ENCODE results near the gene R3HDM4. TPM values are rescaled to one million over a fixed set of nuclear protein-coding genes. Genes with fewer than 3 reads are reported as not detected.
A peak's percentile ranks its signal among the peaks of the same experiment; 100 is the strongest.

Gene R3HDM4
- total RNA-seq, 1 donor from 2014 or later, result 57.9 TPM

DNA sequence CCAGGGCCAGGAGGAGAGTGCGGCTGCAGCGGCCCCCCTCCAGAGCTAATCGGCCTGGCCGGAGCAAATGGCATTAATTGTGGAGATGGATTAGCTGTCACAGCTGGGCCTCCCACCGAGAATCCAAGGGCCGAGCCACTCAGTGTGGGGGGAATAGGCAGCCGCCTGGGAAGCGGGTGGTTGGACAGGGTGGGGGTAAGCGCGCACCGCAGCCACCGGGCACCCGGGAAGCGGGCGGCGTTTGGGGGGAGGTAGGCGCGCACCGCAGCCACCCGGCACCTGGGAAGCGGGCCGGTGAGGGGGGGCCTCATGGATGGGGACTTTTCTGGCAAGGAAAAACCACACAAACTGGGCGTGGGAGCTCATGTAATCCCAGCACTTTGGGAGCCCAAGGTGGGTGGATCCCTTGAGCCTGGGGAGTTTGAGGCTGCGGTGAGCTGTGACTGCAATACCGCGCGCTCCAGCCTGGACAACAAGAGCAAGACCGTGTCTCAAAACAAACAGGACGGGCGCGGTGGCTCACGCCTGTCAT is 9.7 kb downstream of the R3HDM4 start:
- H3K4me3 Mint-ChIP-seq (ENCODE audit: unreplicated experiment), result no peak overlapping the region
- Histone ChIP-seq H2AFZ (ENCODE audit: low read depth, low read length) (no peak overlapping the region), H3K27ac (ENCODE audit: low read depth, low read length) (no peak overlapping the region), H3K9me3 (ENCODE audit: insufficient read depth, low read depth, low read length) (no peaks in the 10 kb centered on the region), H3K9ac (ENCODE audit: low read length) (no peak overlapping the region), H3K36me3 (ENCODE audit: insufficient read depth, low read length) (peaks cover 3% of the 10 kb centered on the region), H4K20me1 (ENCODE audit: insufficient read depth, low read length) (peaks cover 72% of the 10 kb centered on the region), H3K4me2 (ENCODE audit: low read length) (peak overlapping the region; percentile 41), H3K27me3 (ENCODE audit: insufficient read depth, low read length) (no peaks in the 10 kb centered on the region), H3K79me2 (ENCODE audit: insufficient read depth, low read length) (peaks cover 39% of the 10 kb centered on the region), H3K4me1 (ENCODE audit: insufficient read depth, low read length) (peaks cover 5% of the 10 kb centered on the region), H3K4me3 (ENCODE audit: insufficient read depth, low read depth, low read length) (no peak overlapping the region)
- no peaks in the 10 kb centered on the region for H3K36me3 Mint-ChIP-seq (ENCODE audit: low read depth, unreplicated experiment)
- TF ChIP-seq EZH2 (IDR thresholded peaks at IDR 0.05; ENCODE audit: insufficient read depth, low read length), result no peak
- TF ChIP-seq, protein P1, sequence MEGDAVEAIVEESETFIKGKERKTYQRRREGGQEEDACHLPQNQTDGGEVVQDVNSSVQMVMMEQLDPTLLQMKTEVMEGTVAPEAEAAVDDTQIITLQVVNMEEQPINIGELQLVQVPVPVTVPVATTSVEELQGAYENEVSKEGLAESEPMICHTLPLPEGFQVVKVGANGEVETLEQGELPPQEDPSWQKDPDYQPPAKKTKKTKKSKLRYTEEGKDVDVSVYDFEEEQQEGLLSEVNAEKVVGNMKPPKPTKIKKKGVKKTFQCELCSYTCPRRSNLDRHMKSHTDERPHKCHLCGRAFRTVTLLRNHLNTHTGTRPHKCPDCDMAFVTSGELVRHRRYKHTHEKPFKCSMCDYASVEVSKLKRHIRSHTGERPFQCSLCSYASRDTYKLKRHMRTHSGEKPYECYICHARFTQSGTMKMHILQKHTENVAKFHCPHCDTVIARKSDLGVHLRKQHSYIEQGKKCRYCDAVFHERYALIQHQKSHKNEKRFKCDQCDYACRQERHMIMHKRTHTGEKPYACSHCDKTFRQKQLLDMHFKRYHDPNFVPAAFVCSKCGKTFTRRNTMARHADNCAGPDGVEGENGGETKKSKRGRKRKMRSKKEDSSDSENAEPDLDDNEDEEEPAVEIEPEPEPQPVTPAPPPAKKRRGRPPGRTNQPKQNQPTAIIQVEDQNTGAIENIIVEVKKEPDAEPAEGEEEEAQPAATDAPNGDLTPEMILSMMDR (IDR thresholded peaks at IDR 0.05; ENCODE audit: insufficient read depth, low read depth, low read length), result no peak
- FAIRE-seq (no peak), DNase-seq (ENCODE audit: low read depth) (peak; percentile 66)
- H3K9me3 Mint-ChIP-seq (ENCODE audit: unreplicated experiment), result no peaks in the 10 kb centered on the region
- H3K27me3 Mint-ChIP-seq (ENCODE audit: low read depth, unreplicated experiment), result no peaks in the 10 kb centered on the region
- no peak overlapping the region for H3K27ac Mint-ChIP-seq (ENCODE audit: unreplicated experiment)
- no peaks in the 10 kb centered on the region for H3K4me1 Mint-ChIP-seq (ENCODE audit: low read depth, unreplicated experiment)

DNA sequence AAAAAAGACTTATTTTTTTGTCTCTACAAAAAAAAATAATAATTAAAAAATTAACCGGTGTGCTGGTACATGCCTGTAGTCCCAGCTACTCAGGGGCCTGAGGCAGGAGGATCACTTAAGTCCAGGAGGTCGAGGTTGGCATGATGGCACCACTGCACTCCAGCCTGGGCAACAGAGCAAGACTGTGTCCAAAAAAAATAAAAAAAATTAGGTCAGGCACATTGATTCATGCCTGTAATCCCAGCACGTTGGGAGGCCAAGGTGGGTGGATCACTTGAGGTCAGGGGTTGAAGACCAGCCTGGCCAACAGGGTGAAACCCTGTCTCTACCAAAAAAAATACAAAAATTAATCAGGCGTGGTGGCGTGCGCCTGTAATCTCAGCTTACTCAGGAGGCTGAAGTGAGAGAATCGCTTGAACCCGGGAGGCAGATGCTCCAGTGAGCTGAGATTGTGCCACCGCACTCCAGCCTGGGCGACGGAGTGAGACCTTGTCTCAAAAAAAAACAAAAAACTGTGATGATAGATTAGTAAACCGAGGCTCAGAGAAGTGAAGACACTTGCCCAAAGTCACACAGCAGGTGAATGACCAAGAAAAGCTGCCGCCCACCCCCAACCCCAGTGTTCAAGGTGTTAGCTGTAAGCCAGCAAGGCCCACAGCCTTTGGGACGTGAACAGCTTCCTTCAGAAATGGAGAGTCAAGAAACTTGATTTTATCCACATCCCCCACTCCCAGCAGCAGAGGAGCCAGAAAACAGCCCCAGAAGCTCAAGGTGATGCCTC is 10.4 kb downstream of the R3HDM4 start:
- Mint-ChIP-seq H3K4me3 (ENCODE audit: unreplicated experiment) (peak overlapping the region; percentile 40), H3K36me3 (ENCODE audit: low read depth, unreplicated experiment) (no peaks in the 10 kb centered on the region), H3K4me1 (ENCODE audit: low read depth, unreplicated experiment) (no peaks in the 10 kb centered on the region), H3K9me3 (ENCODE audit: unreplicated experiment) (no peaks in the 10 kb centered on the region), H3K27ac (ENCODE audit: unreplicated experiment) (no peak overlapping the region), H3K27me3 (ENCODE audit: low read depth, unreplicated experiment) (no peaks in the 10 kb centered on the region)
- FAIRE-seq (no peak), DNase-seq (ENCODE audit: low read depth) (no peak)
- Histone ChIP-seq H2AFZ (ENCODE audit: low read depth, low read length) (no peak overlapping the region), H3K27me3 (ENCODE audit: insufficient read depth, low read length) (no peaks in the 10 kb centered on the region), H3K4me3 (ENCODE audit: insufficient read depth, low read depth, low read length) (no peak overlapping the region), H3K79me2 (ENCODE audit: insufficient read depth, low read length) (peaks cover 37% of the 10 kb centered on the region), H3K4me2 (ENCODE audit: low read length) (peak overlapping the region; percentile 41), H3K27ac (ENCODE audit: low read depth, low read length) (no peak overlapping the region), H3K9me3 (ENCODE audit: insufficient read depth, low read depth, low read length) (no peaks in the 10 kb centered on the region), H3K9ac (ENCODE audit: low read length) (no peak overlapping the region), H3K36me3 (ENCODE audit: insufficient read depth, low read length) (peaks cover 3% of the 10 kb centered on the region), H4K20me1 (ENCODE audit: insufficient read depth, low read length) (peaks cover 66% of the 10 kb centered on the region), H3K4me1 (ENCODE audit: insufficient read depth, low read length) (peaks cover 5% of the 10 kb centered on the region)
- TF ChIP-seq EZH2 (IDR thresholded peaks at IDR 0.05; ENCODE audit: insufficient read depth, low read length), result no peak
- TF ChIP-seq, protein P1 (IDR thresholded peaks at IDR 0.05; ENCODE audit: insufficient read depth, low read depth, low read length), result no peak

DNA sequence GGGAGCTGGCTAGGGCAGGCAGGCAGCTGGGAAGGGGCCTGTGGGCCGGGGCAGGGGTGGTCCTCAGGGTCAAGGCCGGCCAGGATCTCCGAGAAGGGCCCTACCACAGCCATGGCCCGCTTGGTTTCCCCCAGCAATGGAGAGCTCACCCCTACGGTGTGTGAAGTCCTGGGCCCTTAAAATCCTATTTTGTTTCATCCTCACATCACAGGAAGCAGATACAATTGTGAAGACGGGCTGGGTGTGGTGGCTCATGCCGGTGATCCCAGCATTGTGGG is 11.0 kb downstream of the R3HDM4 start:
- Mint-ChIP-seq H3K9me3 (ENCODE audit: unreplicated experiment) (no peaks in the 10 kb centered on the region), H3K27ac (ENCODE audit: unreplicated experiment) (no peak overlapping the region), H3K4me3 (ENCODE audit: unreplicated experiment) (peak overlapping the region; percentile 40), H3K27me3 (ENCODE audit: low read depth, unreplicated experiment) (no peaks in the 10 kb centered on the region), H3K4me1 (ENCODE audit: low read depth, unreplicated experiment) (no peaks in the 10 kb centered on the region), H3K36me3 (ENCODE audit: low read depth, unreplicated experiment) (no peaks in the 10 kb centered on the region)
- no peak overlapping the region for H3K4me2 ChIP-seq (ENCODE audit: low read length)
- H4K20me1 ChIP-seq (ENCODE audit: insufficient read depth, low read length), result peaks cover 60% of the 10 kb centered on the region
- H3K9me3 ChIP-seq (ENCODE audit: insufficient read depth, low read depth, low read length), result no peaks in the 10 kb centered on the region
- H2AFZ ChIP-seq (ENCODE audit: low read depth, low read length), result no peak overlapping the region
- H3K4me1 ChIP-seq (ENCODE audit: insufficient read depth, low read length), result peaks cover 5% of the 10 kb centered on the region
- TF ChIP-seq, protein P1 (IDR thresholded peaks at IDR 0.05; ENCODE audit: insufficient read depth, low read depth, low read length), result no peak
- TF ChIP-seq EZH2 (IDR thresholded peaks at IDR 0.05; ENCODE audit: insufficient read depth, low read length), result no peak
- H3K9ac ChIP-seq (ENCODE audit: low read length), result no peak overlapping the region
- no peak for FAIRE-seq
- no peak overlapping the region for H3K4me3 ChIP-seq (ENCODE audit: insufficient read depth, low read depth, low read length)
- H3K79me2 ChIP-seq (ENCODE audit: insufficient read depth, low read length), result peaks cover 31% of the 10 kb centered on the region
- H3K27me3 ChIP-seq (ENCODE audit: insufficient read depth, low read length), result no peaks in the 10 kb centered on the region
- no peak for DNase-seq (ENCODE audit: low read depth)
- H3K36me3 ChIP-seq (ENCODE audit: insufficient read depth, low read length), result peaks cover 3% of the 10 kb centered on the region
- H3K27ac ChIP-seq (ENCODE audit: low read depth, low read length), result no peak overlapping the region
